ENCODE measurements around the gene CAMTA2.

The CAMTA2 gene

DNA sequence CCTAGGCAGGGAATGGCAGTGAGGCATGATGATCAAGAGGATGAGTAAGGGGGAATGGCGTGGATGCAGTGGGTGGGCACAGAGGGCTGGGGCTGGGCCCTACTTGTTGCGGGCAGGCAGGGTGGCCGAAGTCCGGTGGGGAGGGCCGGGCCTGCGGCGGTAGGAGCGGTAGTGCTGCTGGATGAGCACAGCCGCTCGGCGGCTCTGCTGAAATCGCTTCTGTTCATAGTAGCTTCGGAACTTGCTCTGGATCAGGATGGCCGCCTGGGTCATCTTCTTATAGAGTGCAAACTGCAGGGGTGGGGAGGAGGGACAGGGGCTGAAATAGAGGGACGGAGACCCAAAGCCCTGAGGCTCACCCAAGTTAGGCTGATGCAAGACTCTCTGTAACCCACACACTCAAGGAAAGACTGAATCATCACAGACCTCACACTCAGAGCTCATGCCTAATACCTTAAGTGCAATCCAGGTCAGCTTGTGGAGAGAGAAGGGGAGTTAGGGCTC is 18.4 kb downstream of the CAMTA2 start:
- in situ Hi-C loops (cut with MboI; ENCODE audit: low sequenced_read_pairs): no loop called here

DNA sequence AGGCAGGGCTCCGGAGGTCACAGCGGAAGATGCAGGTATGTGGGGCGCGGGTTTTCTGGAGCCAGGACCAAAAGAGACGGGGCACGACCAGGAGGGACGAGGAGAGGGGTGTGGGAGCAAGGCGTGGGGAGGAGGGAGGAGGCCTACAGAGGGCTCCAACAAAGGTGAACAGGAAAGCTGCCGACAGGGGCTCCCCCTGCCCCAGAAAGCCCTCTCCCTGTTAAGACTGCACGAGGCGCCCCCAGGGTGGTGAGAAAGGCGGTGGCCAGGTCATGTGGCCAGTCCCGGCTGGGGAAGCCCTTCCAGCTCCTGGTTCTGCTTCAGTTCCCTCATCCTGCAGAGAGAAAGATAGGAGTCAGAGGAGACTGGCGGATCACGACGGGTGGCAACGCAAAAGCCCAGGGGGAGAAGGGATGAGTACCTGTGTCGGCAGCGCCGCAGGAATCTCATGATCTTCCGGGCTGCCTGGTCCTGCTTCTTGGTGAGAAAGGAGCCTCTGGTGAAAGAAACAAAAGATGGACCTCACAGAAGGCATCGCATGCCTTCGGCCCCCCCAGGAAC is 18.9 kb downstream of the CAMTA2 start:
- in situ Hi-C loops (cut with MboI; ENCODE audit: low sequenced_read_pairs): no loop called here

DNA sequence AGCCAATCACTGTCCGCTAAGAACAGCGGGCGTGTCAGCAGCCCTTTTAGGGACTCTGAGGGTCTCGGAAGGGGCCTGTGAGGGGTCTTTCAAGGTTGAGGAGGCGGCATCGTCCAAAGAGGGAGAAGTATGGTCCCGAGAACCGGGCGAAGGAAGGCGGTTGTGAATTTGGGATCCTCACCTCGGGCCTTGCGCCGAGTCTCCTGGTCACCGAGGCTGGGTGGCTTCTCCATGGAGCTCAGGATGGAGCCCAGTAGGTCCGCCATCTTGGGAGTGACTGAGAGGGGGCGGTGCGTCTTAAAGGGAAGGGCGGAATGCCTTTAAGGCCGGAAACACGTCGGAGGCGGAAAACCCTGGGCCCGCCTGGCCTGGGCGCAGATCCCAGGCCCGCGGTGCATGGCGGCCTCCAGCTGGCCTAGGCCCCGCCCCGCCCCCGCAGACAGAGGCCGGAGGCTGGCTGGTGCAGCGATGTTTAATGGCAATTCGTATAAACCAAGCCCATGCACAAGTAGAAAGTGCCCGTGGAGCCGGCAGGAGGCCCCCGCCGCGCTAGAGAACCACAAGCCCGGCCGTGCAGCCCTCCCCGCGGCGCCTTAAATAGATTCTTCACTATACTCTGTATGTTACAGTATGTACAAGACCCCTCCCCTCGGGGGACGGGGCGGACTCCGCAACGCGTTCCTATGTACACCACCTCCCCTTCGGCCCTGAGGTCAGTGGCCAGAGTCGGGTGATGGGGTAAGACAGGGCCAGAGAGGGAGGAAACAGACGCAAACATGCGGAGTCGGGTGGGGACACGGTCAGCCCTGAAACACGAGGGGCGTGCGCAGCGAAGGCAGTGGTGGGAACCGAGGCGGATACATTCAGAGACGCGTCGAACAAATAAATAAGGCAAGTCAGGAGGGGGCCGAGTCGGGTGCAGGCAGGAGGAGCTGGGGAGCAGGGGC is 19.7 kb downstream of the CAMTA2 start, which contains the start of gene SPAG7:
Gene SPAG7, minus strand, starts transcription at position 279 of the 947 bp plus-strand sequence. Its CDS starts 13 bp downstream, at position 266.
- in situ Hi-C loops (cut with MboI; ENCODE audit: low sequenced_read_pairs): no loop called here

DNA sequence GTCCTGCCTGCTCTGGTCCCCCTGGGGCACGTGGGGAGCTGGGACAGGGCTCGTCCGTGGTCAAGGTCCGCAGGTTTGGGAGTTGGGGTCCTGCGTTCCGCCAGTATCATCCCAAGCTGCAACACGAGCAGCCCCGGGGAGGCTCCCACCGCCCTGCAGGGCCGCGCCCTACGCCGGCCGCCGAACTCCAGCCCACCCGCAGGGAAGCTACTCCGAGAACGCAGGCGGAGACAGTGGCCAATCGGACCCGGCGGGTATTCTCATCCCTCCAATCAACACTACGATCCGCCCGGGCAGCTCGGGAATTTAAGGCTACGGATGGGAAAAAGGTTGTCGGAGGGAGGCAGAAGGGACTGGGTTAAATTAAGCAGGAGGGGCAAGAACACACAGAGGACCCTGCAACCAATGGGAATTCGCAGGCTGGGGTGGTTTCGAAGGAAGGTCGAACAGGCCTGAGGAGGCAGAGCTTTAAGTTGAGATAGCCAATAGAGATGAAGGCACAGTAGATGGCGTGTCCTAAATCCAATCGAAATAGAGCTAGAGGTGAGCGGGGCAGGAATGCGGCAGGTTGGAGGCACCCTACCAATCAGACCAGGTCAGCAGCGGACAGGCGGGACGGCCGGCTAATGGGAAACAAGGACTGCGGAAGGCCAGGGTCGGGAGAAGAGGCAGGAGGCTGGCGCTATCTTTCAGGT is 20.5 kb downstream of the CAMTA2 start:
- in situ Hi-C loops (cut with MboI; ENCODE audit: low sequenced_read_pairs): no loop called here

DNA sequence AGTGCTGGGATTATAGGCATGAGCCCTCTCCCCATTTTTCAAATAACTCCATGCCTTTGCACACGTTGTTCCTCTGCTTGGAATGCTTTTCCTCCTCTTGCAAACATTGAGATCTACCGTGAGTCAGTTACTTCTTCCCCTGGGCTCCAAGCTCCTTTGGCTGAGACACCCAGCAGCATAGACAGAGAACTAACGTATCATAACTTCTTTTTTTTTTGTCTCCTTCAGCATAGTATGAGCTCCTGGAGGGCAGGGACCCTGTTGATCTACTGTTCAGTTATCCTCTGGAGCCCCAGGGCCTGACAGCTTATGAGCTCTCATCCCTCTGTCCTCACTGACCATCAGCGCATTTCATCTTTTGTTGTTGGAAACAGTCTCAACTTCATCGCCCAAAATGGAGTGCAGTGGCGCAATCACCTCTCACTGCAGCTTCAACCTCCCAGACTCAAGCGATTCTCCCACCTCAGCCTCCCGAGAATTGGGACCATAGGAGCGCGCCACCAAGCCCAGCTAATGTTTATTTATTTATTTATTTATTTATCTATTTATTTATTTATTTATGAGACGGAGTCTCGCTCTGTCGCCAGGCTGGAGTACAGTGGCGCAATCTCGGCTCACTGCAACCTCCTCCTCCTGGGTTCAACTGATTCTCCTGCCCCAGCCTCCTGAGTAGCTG is 22.0 kb downstream of the CAMTA2 start:
- in situ Hi-C loops (cut with MboI; ENCODE audit: low sequenced_read_pairs): no loop called here

DNA sequence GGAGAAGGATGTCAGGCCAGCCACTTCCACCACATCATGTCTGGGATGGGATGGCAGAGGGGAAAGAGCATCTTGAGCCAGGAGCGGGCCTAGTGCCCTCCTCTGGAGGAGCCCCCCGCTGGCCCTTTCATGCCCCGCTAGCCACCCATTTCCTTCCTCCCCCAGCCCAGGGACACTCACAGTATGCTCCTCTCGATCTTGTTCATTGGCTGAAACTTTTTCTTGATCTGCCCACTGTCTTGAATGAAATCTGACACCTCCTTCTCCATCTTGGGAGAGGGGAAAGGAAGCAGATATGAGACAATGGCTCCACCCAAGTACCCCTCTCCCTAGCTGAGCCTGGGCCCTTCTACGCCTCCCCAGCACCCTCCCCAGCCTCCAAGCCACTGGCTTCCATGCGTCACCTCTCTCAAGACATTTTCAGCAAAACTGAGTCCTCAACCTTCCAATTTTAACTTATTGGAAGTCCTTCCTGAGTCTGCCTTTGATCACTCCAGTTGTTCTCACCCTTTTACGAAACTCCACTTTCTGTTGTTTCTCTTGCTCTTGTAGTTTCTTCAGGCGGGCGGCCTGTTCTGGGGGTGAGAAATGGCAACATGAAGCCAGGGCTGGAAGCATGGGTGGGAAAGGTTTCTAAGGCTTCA is 27.1 kb downstream of the CAMTA2 start:
- in situ Hi-C loops (cut with MboI; ENCODE audit: low sequenced_read_pairs): no loop called here

DNA sequence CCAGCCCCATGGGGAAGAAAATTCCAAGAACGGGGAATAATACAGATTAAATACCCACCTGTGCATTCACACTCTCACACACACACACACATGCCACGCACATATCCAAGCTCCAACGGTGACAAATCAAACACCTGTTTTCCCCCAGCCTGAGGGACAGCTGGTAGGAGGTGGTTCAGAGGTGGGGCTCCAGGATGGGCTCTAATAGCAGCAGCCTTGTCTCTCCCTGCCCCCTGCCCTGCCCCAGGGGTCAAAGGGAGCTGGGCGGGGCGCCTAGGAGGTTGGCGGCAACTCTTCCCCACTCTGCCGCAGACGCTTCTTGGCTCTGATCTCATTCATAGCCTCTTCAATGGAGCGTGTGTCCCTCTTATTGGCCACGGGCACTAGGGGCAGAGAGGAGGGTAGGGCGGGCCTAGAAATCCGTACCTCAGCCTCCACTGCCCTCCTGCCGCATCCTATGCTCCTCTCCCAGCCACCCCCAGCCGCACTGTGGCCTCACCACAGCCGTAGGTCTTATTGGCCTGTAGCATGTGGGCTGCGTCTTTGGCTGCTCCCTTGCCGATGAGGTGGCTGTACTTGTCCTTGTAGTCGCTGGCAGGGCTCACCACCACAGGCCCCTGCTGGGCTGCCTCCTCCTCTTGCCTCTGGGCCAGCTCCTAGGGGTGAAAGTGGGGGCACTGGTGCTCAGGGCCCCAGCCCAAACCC is 28.1 kb downstream of the CAMTA2 start:
- in situ Hi-C loops (cut with MboI; ENCODE audit: low sequenced_read_pairs): no loop called here

DNA sequence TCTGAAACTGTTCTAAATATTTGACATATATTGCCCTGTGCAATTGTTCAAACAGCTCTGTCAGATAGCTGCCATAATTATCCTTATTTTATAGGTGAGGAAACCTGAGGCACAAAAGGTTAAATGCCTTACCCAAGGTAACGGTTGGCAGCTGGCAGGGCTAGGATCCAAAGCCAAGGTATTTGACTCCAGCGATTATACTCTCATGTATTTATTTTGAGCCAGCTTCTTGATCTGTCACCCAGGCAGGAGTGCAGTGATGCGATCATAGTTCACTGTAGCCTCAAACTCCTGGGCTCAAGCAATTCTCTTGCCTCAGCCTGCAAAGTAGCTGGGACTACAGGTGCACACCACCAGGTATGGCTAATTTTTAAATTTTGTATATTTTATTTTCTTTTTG is 29.4 kb downstream of the CAMTA2 start:
- in situ Hi-C loops (cut with MboI; ENCODE audit: low sequenced_read_pairs): no loop called here

DNA sequence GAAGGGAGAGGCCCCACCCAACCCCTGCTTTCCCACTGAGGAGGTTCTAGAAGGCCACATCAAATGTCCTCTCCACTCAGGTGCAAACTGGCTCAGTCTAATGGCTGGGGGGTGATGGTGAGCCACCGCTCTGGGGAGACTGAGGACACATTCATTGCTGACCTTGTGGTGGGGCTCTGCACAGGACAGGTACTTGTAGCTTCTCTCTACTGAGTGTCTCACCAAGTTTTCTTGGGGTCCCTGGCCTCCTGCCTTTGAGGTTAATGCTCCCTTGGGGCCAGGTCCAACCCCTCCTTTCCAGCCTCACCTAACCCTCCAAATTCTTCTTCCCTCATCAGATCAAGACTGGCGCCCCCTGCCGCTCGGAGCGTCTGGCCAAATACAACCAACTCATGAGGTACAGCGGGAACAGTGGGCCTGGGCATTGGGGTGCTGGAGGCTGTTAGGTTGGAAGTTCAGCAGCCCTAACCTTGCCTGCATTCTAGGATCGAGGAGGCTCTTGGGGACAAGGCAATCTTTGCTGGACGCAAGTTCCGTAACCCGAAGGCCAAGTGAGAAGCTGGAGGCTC is 30.9 kb downstream of the CAMTA2 start:
- in situ Hi-C loops (cut with MboI; ENCODE audit: low sequenced_read_pairs): no loop called here

DNA sequence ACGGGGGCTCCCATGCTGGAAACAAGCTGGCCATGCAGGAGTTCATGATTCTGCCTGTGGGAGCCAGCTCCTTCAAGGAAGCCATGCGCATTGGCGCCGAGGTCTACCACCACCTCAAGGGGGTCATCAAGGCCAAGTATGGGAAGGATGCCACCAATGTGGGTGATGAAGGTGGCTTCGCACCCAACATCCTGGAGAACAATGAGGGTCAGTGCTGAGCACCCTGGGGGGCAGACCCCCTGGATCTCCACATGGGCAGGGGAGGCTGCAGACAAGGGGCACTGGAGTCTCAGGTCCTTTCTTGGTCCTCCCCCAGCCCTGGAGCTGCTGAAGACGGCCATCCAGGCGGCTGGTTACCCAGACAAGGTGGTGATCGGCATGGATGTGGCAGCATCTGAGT is 32.4 kb downstream of the CAMTA2 start:
- in situ Hi-C loops (cut with MboI; ENCODE audit: low sequenced_read_pairs): no loop called here

DNA sequence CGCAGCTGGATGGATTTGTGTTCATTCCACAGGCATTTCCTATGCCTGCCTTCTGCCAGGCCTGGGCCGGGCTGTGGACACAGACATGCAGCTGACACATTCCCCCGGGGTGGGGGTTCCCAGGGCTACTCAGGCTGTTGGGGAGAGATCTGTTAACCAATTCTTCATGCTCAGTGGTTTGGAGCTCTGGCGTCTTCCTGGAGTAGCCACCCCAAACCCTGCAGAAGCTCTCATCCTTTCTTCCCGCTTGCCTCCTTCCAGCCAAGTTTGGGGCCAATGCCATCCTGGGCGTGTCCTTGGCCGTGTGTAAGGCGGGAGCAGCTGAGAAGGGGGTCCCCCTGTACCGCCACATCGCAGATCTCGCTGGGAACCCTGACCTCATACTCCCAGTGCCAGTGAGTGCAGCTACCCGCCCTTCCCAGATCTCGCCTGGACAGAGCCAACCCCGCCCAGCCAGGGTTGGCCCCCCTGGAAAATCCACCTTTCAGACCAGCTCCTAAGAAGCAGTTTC is 34.0 kb downstream of the CAMTA2 start:
- in situ Hi-C loops (cut with MboI; ENCODE audit: low sequenced_read_pairs): no loop called here

DNA sequence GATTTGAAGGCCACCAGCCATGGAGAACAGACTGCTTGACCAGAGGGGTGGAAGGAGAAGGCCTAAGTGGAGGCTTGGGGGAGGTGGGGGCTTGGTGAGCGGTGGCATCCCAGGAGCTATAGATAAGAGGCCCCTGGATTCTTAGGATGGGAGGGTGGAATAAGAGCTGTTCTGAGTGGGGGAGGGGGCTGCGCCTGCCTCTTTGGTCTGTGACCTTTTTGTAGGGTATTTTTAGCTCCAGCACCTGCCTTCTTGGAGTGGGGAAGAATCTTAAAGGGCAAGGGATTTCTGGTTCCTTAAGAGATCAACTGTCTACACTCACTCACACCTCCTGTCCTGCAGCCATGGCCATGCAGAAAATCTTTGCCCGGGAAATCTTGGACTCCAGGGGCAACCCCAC is 36.0 kb downstream of the CAMTA2 start:
- in situ Hi-C loops (cut with MboI; ENCODE audit: low sequenced_read_pairs): no loop called here

DNA sequence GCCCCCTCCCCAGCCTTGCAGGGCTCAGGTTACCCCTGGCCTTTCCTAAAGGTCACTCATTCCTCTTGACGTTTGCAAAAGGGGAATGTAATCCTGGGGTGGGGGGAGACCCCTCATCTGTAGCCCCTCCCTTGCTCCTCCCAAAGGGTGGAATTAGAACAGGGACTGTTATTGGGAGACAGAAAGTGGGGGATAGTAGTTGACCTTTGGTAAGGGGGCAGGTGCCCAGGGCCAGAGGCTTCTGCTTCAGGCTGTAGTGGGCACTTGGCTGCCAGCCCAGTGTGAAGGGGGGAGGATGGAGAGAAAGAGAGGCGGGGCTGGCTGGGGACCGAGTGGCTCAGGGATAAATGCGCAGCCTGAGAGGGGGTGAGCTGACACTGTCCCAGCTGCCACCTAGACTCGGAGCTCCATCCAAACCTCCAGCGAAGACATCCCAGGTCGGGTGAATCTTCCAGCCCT is 36.7 kb downstream of the CAMTA2 start, which contains the start of gene ENO3:
Gene ENO3, plus strand, starts transcription at position 374 of the 459 bp plus-strand sequence. CDS start 711 bp downstream, outside the sequence.
- in situ Hi-C loops (cut with MboI; ENCODE audit: low sequenced_read_pairs): no loop called here

DNA sequence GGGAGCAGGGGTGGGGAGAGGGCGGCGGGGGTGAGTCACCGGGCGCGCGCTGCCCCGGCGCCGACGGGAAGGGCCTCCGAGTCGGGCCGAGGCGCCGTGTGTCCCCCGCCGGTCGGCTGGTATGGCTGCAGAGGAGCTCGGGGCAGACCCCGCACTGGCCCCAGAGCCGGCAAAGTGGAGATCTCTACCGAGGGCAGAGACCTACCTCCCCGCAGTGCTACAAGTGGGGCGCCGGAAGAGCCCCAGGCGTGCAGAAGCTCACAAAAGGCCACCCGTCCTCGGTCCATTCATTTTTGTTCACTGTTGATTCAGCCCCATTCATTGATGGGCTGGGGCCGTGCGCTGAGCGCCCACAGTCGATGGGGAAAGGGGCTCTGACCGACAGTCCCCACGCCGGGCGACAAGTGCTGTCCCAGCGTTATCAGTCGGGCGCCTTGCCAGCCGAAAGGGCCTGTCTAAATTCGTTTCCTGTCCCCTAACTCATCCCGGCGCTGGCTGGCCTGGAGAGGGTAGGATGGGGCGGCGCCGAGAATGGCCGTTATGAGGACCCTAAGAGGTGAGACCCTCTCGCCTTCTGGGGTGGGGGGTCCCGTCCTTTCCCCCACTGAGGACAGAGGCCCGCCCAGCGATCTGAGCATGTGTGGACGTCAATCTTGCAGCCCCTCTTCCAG is 37.3 kb downstream of the CAMTA2 start:
- in situ Hi-C loops (cut with MboI; ENCODE audit: low sequenced_read_pairs): no loop called here

DNA sequence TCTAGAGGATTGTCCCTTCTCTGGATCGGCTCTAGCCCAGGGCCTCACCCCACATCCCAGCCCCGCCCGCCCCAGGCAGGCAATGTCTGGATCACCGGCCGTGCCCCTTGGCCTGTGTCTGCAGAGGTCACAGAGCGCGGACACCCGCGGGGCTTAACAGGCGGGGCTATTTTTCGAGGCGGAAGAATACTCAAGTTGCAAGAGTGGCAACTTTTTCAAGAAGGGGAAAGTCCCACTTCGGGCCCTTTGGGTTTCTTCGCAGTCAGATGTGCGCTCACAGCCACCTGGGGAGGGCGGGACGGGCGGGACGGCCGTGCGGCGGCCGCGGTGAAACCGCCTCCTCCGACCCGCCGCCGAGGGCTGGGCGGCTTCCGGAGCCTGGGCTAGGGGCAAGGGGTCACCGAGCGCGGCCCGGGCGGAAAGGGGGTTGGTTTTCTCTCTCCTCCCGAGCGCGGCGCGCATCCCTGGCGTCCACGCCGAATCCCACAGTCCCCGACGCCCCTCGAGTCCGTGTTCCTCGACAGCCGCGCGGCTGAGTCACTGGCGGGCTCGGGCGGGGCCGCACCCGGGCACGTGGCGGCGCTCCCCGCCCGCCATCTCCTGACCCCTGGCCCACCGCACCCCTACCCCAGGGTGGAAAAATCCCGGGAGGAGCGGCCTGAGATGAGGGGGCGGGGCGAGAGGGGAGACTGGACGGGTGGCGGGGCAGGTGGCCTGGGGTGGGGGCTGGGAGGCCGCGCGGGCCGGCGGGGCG is 38.0 kb downstream of the CAMTA2 start:
- in situ Hi-C loops (cut with MboI; ENCODE audit: low sequenced_read_pairs): no loop called here

DNA sequence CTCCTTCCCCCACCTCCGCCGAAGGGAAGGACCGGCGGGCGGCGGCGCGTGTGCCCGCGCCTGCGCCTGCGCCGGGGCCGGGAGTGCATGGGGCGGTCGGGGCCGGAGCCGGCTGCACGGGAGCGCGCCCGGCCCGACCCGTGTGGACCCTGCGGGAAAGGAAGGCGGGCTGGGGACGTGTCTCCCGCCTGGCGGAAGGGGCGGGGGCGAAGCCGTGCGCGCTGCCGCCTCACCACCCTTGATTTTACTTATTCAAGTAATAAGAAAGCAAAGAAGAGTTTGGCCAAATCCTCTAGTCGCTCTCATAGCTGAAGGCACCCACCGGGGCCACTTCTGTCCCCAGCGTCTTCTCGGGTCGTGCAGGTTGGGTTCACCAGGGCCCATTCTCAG is 38.5 kb downstream of the CAMTA2 start:
- in situ Hi-C loops (cut with MboI; ENCODE audit: low sequenced_read_pairs): no loop called here

DNA sequence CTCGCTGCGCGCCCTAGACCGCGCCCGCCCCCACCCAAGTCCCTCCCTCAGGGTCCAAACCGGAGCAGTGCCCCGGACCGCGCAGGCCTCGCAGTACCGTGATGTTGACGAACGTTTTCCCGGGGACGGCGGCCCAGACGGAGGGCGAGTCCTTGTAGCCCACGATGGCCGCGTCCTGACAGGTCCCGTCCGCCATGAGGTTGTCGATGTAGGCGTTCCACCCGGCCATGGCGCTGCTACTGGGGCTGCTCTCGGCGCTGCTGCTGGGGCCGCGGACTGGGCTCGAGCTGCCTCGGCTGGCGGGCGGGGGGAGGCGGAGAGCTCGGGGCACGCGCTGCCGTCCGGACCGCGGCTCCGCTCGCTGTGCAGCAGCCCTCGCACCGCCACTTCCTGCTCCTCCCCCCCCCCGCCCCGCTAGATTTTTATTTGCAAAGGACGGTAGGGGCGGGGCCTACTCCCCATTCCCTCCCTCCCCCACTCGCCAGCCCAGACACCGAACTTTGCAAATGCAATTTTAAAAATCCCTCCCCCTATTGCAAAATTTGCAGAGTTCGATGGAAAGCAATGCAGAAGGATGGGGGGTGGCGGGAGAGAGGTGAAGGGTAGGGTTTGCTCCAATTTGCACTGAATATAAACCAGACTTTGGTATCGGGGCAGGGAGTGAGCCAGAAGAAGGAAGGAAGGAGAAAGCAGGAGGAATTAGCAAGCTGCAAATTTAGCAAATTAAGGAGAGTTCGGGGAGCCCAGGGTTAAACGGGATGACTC is 39.1 kb downstream of the CAMTA2 start, which contains the start of gene PFN1:
Gene PFN1, minus strand, starts transcription at position 365 of the 765 bp plus-strand sequence. Its CDS starts 136 bp downstream, at position 229.
- in situ Hi-C loops (cut with MboI; ENCODE audit: low sequenced_read_pairs): no loop called here
